Middle frontal gyrus (tissue), 1 donor: Measurements from ENCODE around the gene PTF1A.

Experiments
- DNase-seq: peaks from one replicate; pipeline ENCODE4 v3.0.0-alpha.2; 2015; ENCODE audit warnings: low spot score; ENCODE audit errors: extremely low spot score

PTF1A gene

GRCh38 chr10:23191764-23192711 lies at the start of gene PTF1A:
PTF1A (plus strand) TSS chr10:23192312; CDS start chr10:23192531, 219 bp downstream.
- no peak for DNase-seq

- DNase-seq = no peak
Measured at GRCh38 chr10:23146258-23146657, 45.9 kb upstream of the PTF1A start.

GRCh38 chr10:23147035-23147434 lies 45.1 kb upstream of the PTF1A start:
- DNase-seq = no peak

GRCh38 chr10:23148214-23148613 lies 43.9 kb upstream of the PTF1A start:
- no peak for DNase-seq

GRCh38 chr10:23150091-23150490 lies 42.0 kb upstream of the PTF1A start:
- no peak for DNase-seq

GRCh38 chr10:23150610-23151009 lies 41.5 kb upstream of the PTF1A start:
- DNase-seq = no peak

- no peak for DNase-seq
Measured at GRCh38 chr10:23151071-23151470, 41.0 kb upstream of the PTF1A start.

GRCh38 chr10:23155169-23155568 lies 36.9 kb upstream of the PTF1A start:
- no peak for DNase-seq

- no peak for DNase-seq
Measured at GRCh38 chr10:23156447-23157150, 35.5 kb upstream of the PTF1A start.

GRCh38 chr10:23157239-23157681 lies 34.9 kb upstream of the PTF1A start:
- DNase-seq = no peak

GRCh38 chr10:23157691-23158369 lies 34.3 kb upstream of the PTF1A start:
- DNase-seq = no peak

- peak; percentile 25 for DNase-seq
Measured at GRCh38 chr10:23158370-23158769, 33.7 kb upstream of the PTF1A start.

- no peak for DNase-seq
Measured at GRCh38 chr10:23171232-23171876, 20.8 kb upstream of the PTF1A start.

- DNase-seq = no peak
Measured at GRCh38 chr10:23172429-23173213, 19.5 kb upstream of the PTF1A start.

GRCh38 chr10:23173214-23174073 lies 18.7 kb upstream of the PTF1A start:
- no peak for DNase-seq

GRCh38 chr10:23174074-23174976 lies 17.8 kb upstream of the PTF1A start:
- DNase-seq = no peak

GRCh38 chr10:23174977-23175512 lies 17.1 kb upstream of the PTF1A start:
- DNase-seq = no peak

GRCh38 chr10:23186178-23186577 lies 5.9 kb upstream of the PTF1A start:
- no peak for DNase-seq
